Activated naive CD8-positive, alpha-beta T cell treated with anti-CD3 and anti-CD28 coated beads for 36 hours (primary cell): Measurements from ENCODE around the gene LGI4. TPM values are rescaled to one million over a fixed set of nuclear protein-coding genes. Genes with fewer than 3 reads are reported as not detected.

Experiments
- DNase-seq: peaks from one replicate; pipeline ENCODE4 v3.0.0; 2021
- H3K27ac Mint-ChIP-seq: one replicate; pipeline ENCODE4 v1.8.0; 2022; ENCODE audit warnings: mild to moderate bottlenecking, moderate library complexity, mixed read lengths
- H3K27me3 Mint-ChIP-seq: one replicate; pipeline ENCODE4 v1.8.0; 2022; ENCODE audit warnings: mild to moderate bottlenecking, mixed read lengths
- H3K36me3 Mint-ChIP-seq: one replicate; pipeline ENCODE4 v1.8.0; 2021; ENCODE audit warnings: mild to moderate bottlenecking, mixed read lengths
- H3K4me1 Mint-ChIP-seq: one replicate; pipeline ENCODE4 v1.8.0; 2021; ENCODE audit warnings: mixed read lengths
- H3K4me3 Mint-ChIP-seq: one replicate; pipeline ENCODE4 v1.8.0; 2022; ENCODE audit warnings: mild to moderate bottlenecking, moderate library complexity, mixed read lengths
- H3K9me3 Mint-ChIP-seq: one replicate; pipeline ENCODE4 v1.8.0; 2022; ENCODE audit warnings: mixed read lengths
- total RNA-seq, 2 experiments: library from RNA; stranded (reverse); gene quantifications; one replicate each; pipeline ENCODE4 v1.2.3, GENCODE V29; 2021

Gene LGI4
- total RNA-seq, 2 experiments from 2014 or later = not detected

DNA sequence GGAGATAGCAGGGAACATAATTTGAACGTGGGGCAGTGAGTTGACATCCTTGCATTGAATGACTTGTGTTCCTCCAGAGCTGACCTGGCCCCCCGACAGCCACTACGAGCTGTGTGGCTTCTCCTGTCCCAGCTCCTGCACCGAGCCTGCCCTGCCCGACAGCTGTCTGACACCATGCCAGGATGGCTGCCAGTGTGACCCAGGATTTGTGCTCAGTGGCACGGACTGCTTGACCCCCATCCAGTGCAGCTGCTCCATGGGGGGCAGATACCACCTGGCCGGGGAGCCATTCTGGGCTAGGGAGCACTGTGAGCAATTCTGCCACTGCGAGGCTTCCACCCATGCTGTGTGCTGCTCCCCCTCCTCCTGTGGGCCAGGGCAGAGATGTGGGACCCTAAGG lies 48.4 kb downstream of the LGI4 start:
- Mint-ChIP-seq H3K36me3 (no peaks in the 10 kb centered on the region), H3K9me3 (no peaks in the 10 kb centered on the region), H3K4me3 (no peak overlapping the region), H3K27me3 (peaks cover 12% of the 10 kb centered on the region), H3K4me1 (peaks cover 6% of the 10 kb centered on the region), H3K27ac (no peak overlapping the region)
- no peak for DNase-seq

DNA sequence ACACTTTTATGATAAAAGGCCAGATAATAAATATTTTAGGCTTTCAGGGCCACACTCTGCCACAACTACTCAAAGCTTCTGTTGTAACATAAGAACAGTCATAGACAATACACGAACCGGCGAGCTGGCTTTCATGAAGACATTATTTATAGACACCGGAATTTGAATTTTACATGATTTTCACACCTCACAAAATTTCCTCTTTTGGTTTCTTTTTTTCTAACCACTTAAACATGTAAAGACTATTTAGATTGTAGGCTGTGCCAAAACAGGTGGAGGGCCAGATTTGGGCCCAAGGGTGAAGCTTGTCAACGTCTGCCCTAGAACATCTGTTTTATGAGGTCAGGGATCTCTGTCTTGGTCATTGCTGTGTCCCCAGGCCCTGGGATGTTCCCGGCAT lies 48.9 kb downstream of the LGI4 start:
- Mint-ChIP-seq H3K4me3 (no peak overlapping the region), H3K27me3 (peaks cover 9% of the 10 kb centered on the region), H3K27ac (peak overlapping the region; percentile 45), H3K9me3 (no peaks in the 10 kb centered on the region), H3K36me3 (no peaks in the 10 kb centered on the region), H3K4me1 (peaks cover 6% of the 10 kb centered on the region)
- no peak for DNase-seq

DNA sequence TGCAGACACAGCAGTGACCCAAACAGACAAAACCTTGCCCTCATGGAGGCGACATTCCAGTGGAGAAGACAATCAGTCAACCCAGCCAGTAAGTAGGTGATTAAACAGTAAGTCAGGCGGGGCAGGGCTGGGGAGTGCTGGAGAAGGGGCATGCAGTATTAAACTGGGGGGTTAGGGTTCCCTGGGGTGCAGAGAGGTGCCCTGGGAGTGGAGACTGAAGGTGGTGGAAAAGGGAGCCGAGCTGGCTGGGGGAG lies 50.4 kb downstream of the LGI4 start:
- H3K27me3 Mint-ChIP-seq = no peaks in the 10 kb centered on the region
- no peaks in the 10 kb centered on the region for H3K36me3 Mint-ChIP-seq
- no peak overlapping the region for H3K4me3 Mint-ChIP-seq

GRCh38 chr19:35083691-35084508 lies 51.0 kb downstream of the LGI4 start:
- no peak for DNase-seq
- Mint-ChIP-seq H3K4me1 (peaks cover 5% of the 10 kb centered on the region), H3K27me3 (no peaks in the 10 kb centered on the region), H3K4me3 (no peak overlapping the region), H3K27ac (no peak overlapping the region), H3K9me3 (no peaks in the 10 kb centered on the region), H3K36me3 (no peaks in the 10 kb centered on the region)

More for the DNA sequence above, 50.4 kb downstream of the LGI4 start:
- Mint-ChIP-seq H3K9me3 (no peaks in the 10 kb centered on the region), H3K4me1 (peaks cover 5% of the 10 kb centered on the region), H3K27ac (no peak overlapping the region)
- no peak for DNase-seq

- peaks cover 5% of the 10 kb centered on the region for H3K4me1 Mint-ChIP-seq
- no peaks in the 10 kb centered on the region for H3K27me3 Mint-ChIP-seq
- H3K9me3 Mint-ChIP-seq = no peaks in the 10 kb centered on the region
- no peak for DNase-seq
- no peak overlapping the region for H3K27ac Mint-ChIP-seq
- H3K36me3 Mint-ChIP-seq = no peaks in the 10 kb centered on the region
- H3K4me3 Mint-ChIP-seq = no peak overlapping the region
Observed at GRCh38 chr19:35081201-35081600, 53.7 kb downstream of the LGI4 start.

DNA sequence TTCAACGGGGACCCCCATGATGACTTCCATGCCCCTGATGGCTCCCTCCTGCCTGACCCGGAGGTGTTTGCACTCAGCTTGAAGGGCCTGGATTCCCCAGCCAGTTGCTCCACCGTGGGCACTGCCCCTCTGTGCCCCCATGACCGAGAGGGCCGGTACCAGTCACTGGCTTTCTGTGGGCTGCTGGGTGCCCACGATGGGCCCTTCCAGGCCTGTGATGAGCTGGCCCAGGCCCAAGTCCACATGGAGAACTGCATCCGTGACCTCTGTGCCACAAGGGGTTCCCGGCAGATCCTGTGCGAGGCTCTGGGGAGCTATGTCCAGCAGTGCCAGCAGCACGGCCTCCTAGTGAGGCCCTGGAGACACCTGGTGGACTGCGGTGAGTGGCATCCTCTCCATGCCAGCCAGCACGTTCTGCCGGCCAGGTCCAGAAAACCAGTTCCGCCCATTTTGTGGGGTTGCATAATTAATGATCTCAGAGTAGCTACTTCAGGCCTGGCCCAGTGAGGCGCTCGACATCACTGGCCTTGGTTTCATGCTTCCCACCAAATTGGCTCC lies 54.2 kb downstream of the LGI4 start:
- Mint-ChIP-seq H3K4me1 (peaks cover 3% of the 10 kb centered on the region), H3K4me3 (no peak overlapping the region), H3K27me3 (no peaks in the 10 kb centered on the region), H3K27ac (no peak overlapping the region), H3K9me3 (no peaks in the 10 kb centered on the region), H3K36me3 (no peaks in the 10 kb centered on the region)
- DNase-seq = no peak

DNA sequence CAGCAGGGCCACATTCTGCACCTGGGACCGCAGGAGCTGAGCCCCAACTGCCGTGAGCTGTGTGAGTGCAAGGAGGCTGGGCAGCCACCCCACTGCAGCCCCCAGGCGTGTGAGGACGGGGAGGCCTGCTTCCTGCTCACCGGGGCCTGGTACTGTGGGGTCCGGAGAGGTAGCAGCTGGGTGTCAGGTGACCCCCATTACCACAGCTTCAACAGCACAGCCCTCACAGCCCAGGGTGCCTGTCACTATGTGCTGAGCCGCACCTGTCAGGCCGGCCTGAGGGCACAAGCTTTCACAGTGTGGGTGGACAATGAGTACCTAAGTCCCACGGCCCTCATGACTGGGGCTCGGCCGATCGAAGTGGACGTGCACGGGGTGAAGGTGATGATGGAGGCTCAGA lies 55.0 kb downstream of the LGI4 start:
- H3K27ac Mint-ChIP-seq = no peak overlapping the region
- DNase-seq = no peak
- H3K27me3 Mint-ChIP-seq = no peaks in the 10 kb centered on the region
- H3K4me1 Mint-ChIP-seq = no peaks in the 10 kb centered on the region
- H3K9me3 Mint-ChIP-seq = no peaks in the 10 kb centered on the region
- no peak overlapping the region for H3K4me3 Mint-ChIP-seq
- H3K36me3 Mint-ChIP-seq = no peaks in the 10 kb centered on the region

GRCh38 chr19:35077411-35078223 lies 57.2 kb downstream of the LGI4 start:
- Mint-ChIP-seq H3K9me3 (no peaks in the 10 kb centered on the region), H3K36me3 (no peaks in the 10 kb centered on the region), H3K27me3 (no peaks in the 10 kb centered on the region)

DNA sequence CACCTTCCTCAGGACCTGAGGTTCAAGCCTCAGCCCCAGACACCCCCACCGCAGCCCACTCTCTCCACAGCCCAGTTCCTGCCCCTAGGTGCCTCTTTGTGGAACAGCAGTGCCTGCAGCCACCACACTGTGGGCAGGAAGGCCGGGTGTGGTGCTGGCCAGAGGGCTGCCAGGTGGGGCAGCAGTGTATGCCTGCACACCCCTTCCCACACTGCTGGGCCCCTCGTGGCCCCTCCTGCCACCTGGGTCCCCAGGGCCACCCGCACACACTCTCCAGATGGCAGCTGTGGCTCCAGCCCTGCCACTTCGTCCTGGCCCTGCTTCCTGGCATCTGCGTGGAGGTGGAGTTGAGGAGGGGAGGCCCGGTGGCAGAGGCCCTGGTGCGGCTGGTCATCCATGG lies 58.2 kb downstream of the LGI4 start:
- H3K27me3 Mint-ChIP-seq = no peaks in the 10 kb centered on the region
- no peaks in the 10 kb centered on the region for H3K9me3 Mint-ChIP-seq
- no peaks in the 10 kb centered on the region for H3K4me1 Mint-ChIP-seq
- H3K27ac Mint-ChIP-seq = no peak overlapping the region
- H3K36me3 Mint-ChIP-seq = no peaks in the 10 kb centered on the region
- no peak overlapping the region for H3K4me3 Mint-ChIP-seq
- DNase-seq = no peak

More at GRCh38 chr19:35077411-35078223, 57.2 kb downstream of the LGI4 start:
- Mint-ChIP-seq H3K4me3 (no peak overlapping the region), H3K27ac (no peak overlapping the region), H3K4me1 (no peaks in the 10 kb centered on the region)
- no peak for DNase-seq

GRCh38 chr19:35076026-35076370 lies 58.9 kb downstream of the LGI4 start:
- Mint-ChIP-seq H3K4me1 (no peaks in the 10 kb centered on the region), H3K36me3 (no peaks in the 10 kb centered on the region), H3K27ac (no peak overlapping the region), H3K4me3 (no peak overlapping the region), H3K27me3 (no peaks in the 10 kb centered on the region), H3K9me3 (no peaks in the 10 kb centered on the region)
- DNase-seq = no peak

- Mint-ChIP-seq H3K9me3 (no peaks in the 10 kb centered on the region), H3K27ac (no peak overlapping the region)
- DNase-seq = no peak
Observed at GRCh38 chr19:35075202-35076025, 59.4 kb downstream of the LGI4 start.

More at GRCh38 chr19:35075202-35076025, 59.4 kb downstream of the LGI4 start:
- H3K4me3 Mint-ChIP-seq = no peak overlapping the region
- H3K36me3 Mint-ChIP-seq = peaks cover 2% of the 10 kb centered on the region
- H3K27me3 Mint-ChIP-seq = no peaks in the 10 kb centered on the region
- H3K4me1 Mint-ChIP-seq = no peaks in the 10 kb centered on the region

Other genes with a start within 250 kb of the LGI4 start
- gene ZNF30, start 208.2 kb downstream of the LGI4 start, total RNA-seq = 1 to 10 TPM; 4.4 to 5.6 TPM
- gene ZNF792, start 170.8 kb downstream of the LGI4 start, total RNA-seq = 1 to 10 TPM; 3.4 to 4.6 TPM
- gene GRAMD1A, start 134.7 kb downstream of the LGI4 start, total RNA-seq = 100 to 1,000 TPM; 135 to 140 TPM
- gene SCN1B, start 104.6 kb downstream of the LGI4 start, total RNA-seq = under 1 TPM; 0.45 to 0.98 TPM
- gene HPN, start 93.3 kb downstream of the LGI4 start, total RNA-seq = under 1 TPM in 1 of 2 experiments, not detected in 1; 0.31 TPM
- gene FXYD3, start 19.2 kb downstream of the LGI4 start, total RNA-seq = not detected
- 1 to 10 TPM; 1.1 TPM for gene FXYD1, start 3.8 kb upstream of the LGI4 start, total RNA-seq
- gene FXYD7, start 8.2 kb upstream of the LGI4 start, total RNA-seq = under 1 TPM; 0.54 to 0.62 TPM
- gene FXYD5, start 19.7 kb upstream of the LGI4 start, total RNA-seq = 100 to 1,000 TPM; 272 to 275 TPM
- not detected for gene FAM187B, start 93.7 kb upstream of the LGI4 start, total RNA-seq
- gene LSR, start 113.9 kb upstream of the LGI4 start, total RNA-seq = 10 to 100 TPM; 40.6 to 43.9 TPM
- 100 to 1,000 TPM; 105 to 109 TPM for gene USF2, start 133.9 kb upstream of the LGI4 start, total RNA-seq
- gene HAMP, start 147.5 kb upstream of the LGI4 start, total RNA-seq = under 1 TPM; 0.32 to 0.37 TPM
- gene MAG, start 157.1 kb upstream of the LGI4 start, total RNA-seq = under 1 TPM; 0.20 to 0.29 TPM
- 1 to 10 TPM; 3.0 to 3.2 TPM for gene CD22, start 194.1 kb upstream of the LGI4 start, total RNA-seq
- under 1 TPM in 1 of 2 experiments, not detected in 1; 0.08 TPM for gene FFAR1, start 212.8 kb upstream of the LGI4 start, total RNA-seq
- gene FFAR3, start 223.4 kb upstream of the LGI4 start, total RNA-seq = 1 to 10 TPM; 1.2 to 1.3 TPM
- under 1 TPM in 1 of 2 experiments, not detected in 1; 0.16 TPM for gene GPR42, start 236.0 kb upstream of the LGI4 start, total RNA-seq